A549 (cell line): ENCODE data around the gene KRT17.

ENCODE experiments used
- CHD2 ChIP-seq: fragments of 150-350 bp; IDR thresholded peaks from 2 replicates; pipeline ENCODE4 v1.6.1; 2014; ENCODE audit warnings: low read length; ENCODE audit not compliant: partially characterized antibody
- CTCF ChIP-seq: fragments of >200 bp; sonication (Bioruptor Twin); formaldehyde crosslinking; IDR thresholded peaks from 3 replicates; pipeline ENCODE4 v1.5.1; 2016
- HDAC2 ChIP-seq: fragments of 200-600 bp; sonication (generic); IDR thresholded peaks from 2 replicates; pipeline ENCODE4 v1.6.1; 2016
- HEYL ChIP-seq: fragments of 250-450 bp; sonication (Bioruptor Pico); IDR thresholded peaks from 2 replicates; pipeline ENCODE4 v1.8.0; 2021; ENCODE audit warnings: mild to moderate bottlenecking, moderate library complexity
- HOXA7 ChIP-seq: fragments of 250-450 bp; sonication (Bioruptor Pico); IDR thresholded peaks from 2 replicates; pipeline ENCODE4 v1.5.0; 2020; ENCODE audit warnings: mild to moderate bottlenecking, moderate library complexity
- JUN ChIP-seq, 2 experiments: fragments of >200 bp; sonication (Bioruptor Twin); formaldehyde crosslinking; IDR thresholded peaks; 2 replicates in 1 of 2; 3 replicates in 1 of 2; pipeline ENCODE4 v1.6.1; 2016 to 2017
- MAX ChIP-seq: IDR thresholded peaks from 2 replicates; pipeline ENCODE4 v1.6.1; 2012
- MYC ChIP-seq: IDR thresholded peaks from 2 replicates; pipeline ENCODE4 v1.6.1; 2012; ENCODE audit warnings: mild to moderate bottlenecking, inconsistent platforms, low read length, improper control_type of control experiment, borderline replicate concordance
- NR3C1 ChIP-seq: fragments of >200 bp; sonication (Bioruptor Twin); formaldehyde crosslinking; IDR thresholded peaks from 3 replicates; pipeline ENCODE4 v1.6.1; 2017
- POLR2A ChIP-seq: IDR thresholded peaks from 2 replicates; pipeline ENCODE4 v1.6.1; 2012; ENCODE audit warnings: mild to moderate bottlenecking, low read length
- REST ChIP-seq: fragments of 200-600 bp; sonication (generic); IDR thresholded peaks from 2 replicates; pipeline ENCODE4 v1.6.1; 2016; ENCODE audit warnings: antibody characterized with exemption, mild to moderate bottlenecking, moderate library complexity
- TP53 ChIP-seq: fragments of 250-450 bp; sonication (Bioruptor Pico); IDR thresholded peaks from 2 replicates; pipeline ENCODE4 v1.5.0; 2021; ENCODE audit warnings: mild to moderate bottlenecking, moderate library complexity
- USF2 ChIP-seq: fragments of 450-650 bp; IDR thresholded peaks from 2 replicates; pipeline ENCODE4 v1.6.1; 2014; ENCODE audit warnings: antibody characterized with exemption

- TF ChIP-seq REST = no peak
- TF ChIP-seq HDAC2 = no peak
- TF ChIP-seq CTCF = peak; percentile 99
- no peak for TF ChIP-seq POLR2A
- TF ChIP-seq TP53 (CRISPR knock-in tag) = no peak
- TF ChIP-seq HOXA7 = no peak
- TF ChIP-seq MYC = no peak
- TF ChIP-seq MAX = no peak; the same call in none of the 2 replicates
- peak; percentile 19 for TF ChIP-seq CHD2
- TF ChIP-seq HEYL (CRISPR knock-in tag) = no peak
- TF ChIP-seq JUN (IDR thresholded peaks at IDR 0.05) = no peak
- no peak for TF ChIP-seq NR3C1
- 0 out of 2 replicates have a peak, but pooled peaks have one; percentile 13 for TF ChIP-seq USF2
Measured at GRCh38 chr17:41647940-41648410, 23.6 kb upstream of the KRT17 start.
